Ovary (tissue), 3 donors: Measurements from ENCODE around the gene FBXO40.

Source experiments
- EP300 ChIP-seq: sonication (generic); formaldehyde crosslinking; IDR thresholded peaks from one replicate; pipeline ENCODE4 v1.6.1; 2017; ENCODE audit warnings: antibody characterized with exemption
- POLR2A ChIP-seq: fragments of 450-650 bp; IDR thresholded peaks from one replicate; pipeline ENCODE4 v1.6.1; 2017; ENCODE audit warnings: antibody characterized with exemption, mild to moderate bottlenecking, moderate library complexity
- TF ChIP-seq, protein P1 (sequence below), 3 donors: fragments of 450-650 bp in 2 of 3; fragments of 200-600 bp in 1 of 3; IDR thresholded peaks; one replicate each; pipeline versions ENCODE4 v1.5.1 to v1.8.0; 2016 to 2022; ENCODE audit warnings: antibody characterized with exemption in 3 of 3, mild to moderate bottlenecking in 1 of 3
- donor health status: DM: no; HTN: no; CAD: no.

DNA sequence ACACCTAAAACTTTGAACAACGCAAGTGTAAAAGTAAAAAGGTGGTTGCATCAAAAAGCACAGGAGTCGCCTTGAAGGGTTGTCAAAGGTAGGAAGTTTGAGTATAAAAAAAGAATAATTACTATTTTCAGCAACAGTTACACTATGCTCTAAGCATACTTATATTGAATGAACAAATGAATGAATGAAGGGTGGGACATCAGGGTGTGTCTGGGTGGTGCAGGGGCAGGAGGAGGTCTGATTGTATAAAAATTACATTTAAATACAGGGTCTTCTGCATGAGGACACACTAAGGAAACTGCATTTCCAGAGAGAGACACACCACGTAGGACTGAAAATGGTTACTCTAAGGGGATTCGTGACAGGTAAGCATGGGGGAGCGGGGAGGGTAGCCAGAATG lies 25.5 kb upstream of the FBXO40 start, which contains the start of gene ARGFX:
- TF ChIP-seq EP300 (no peak), POLR2A (no peak)
- TF ChIP-seq, protein P1, sequence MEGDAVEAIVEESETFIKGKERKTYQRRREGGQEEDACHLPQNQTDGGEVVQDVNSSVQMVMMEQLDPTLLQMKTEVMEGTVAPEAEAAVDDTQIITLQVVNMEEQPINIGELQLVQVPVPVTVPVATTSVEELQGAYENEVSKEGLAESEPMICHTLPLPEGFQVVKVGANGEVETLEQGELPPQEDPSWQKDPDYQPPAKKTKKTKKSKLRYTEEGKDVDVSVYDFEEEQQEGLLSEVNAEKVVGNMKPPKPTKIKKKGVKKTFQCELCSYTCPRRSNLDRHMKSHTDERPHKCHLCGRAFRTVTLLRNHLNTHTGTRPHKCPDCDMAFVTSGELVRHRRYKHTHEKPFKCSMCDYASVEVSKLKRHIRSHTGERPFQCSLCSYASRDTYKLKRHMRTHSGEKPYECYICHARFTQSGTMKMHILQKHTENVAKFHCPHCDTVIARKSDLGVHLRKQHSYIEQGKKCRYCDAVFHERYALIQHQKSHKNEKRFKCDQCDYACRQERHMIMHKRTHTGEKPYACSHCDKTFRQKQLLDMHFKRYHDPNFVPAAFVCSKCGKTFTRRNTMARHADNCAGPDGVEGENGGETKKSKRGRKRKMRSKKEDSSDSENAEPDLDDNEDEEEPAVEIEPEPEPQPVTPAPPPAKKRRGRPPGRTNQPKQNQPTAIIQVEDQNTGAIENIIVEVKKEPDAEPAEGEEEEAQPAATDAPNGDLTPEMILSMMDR (IDR thresholded peaks at IDR 0.05), result no peak
